ENCODE results near the gene SPO11.

SPO11 gene

DNA sequence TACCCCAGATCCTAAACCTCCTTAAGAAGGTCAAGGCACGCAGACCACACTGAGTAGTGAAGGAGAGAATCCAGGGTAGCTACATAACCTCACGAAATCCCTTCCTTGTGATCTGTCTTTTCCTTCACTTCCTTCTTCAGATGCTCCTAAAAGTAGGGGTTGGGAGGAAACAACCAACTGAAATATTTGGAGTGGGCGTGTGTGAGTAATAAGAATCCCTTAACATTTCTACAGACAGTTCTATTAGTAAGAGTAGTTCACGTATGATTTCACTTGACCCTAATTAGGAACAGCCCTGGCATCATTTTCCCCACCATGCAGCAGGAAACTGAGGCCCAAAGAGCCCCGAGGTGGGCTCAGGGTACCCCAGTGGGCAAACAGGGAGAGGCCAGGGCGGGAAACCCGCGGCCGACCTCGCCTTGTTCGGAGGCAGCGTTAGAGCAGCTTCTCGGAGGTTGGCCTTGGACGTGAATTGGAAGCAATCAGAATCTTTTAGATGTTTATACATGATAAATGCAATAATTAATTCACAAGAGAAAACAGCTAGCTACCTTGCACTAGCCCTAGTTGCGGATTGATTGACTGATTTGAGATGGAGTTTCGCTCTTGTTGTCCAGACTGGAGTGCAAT, 20.6 kb downstream of the SPO11 start:
- TF ChIP-seq MAX (IDR thresholded peaks at IDR 0.05) = no peak
- TF ChIP-seq NFIC (IDR thresholded peaks at IDR 0.05) = no peak
- TF ChIP-seq EGR1 (IDR thresholded peaks at IDR 0.05) = no peak
- TF ChIP-seq, protein P1, sequence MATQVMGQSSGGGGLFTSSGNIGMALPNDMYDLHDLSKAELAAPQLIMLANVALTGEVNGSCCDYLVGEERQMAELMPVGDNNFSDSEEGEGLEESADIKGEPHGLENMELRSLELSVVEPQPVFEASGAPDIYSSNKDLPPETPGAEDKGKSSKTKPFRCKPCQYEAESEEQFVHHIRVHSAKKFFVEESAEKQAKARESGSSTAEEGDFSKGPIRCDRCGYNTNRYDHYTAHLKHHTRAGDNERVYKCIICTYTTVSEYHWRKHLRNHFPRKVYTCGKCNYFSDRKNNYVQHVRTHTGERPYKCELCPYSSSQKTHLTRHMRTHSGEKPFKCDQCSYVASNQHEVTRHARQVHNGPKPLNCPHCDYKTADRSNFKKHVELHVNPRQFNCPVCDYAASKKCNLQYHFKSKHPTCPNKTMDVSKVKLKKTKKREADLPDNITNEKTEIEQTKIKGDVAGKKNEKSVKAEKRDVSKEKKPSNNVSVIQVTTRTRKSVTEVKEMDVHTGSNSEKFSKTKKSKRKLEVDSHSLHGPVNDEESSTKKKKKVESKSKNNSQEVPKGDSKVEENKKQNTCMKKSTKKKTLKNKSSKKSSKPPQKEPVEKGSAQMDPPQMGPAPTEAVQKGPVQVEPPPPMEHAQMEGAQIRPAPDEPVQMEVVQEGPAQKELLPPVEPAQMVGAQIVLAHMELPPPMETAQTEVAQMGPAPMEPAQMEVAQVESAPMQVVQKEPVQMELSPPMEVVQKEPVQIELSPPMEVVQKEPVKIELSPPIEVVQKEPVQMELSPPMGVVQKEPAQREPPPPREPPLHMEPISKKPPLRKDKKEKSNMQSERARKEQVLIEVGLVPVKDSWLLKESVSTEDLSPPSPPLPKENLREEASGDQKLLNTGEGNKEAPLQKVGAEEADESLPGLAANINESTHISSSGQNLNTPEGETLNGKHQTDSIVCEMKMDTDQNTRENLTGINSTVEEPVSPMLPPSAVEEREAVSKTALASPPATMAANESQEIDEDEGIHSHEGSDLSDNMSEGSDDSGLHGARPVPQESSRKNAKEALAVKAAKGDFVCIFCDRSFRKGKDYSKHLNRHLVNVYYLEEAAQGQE (IDR thresholded peaks at IDR 0.05; ENCODE audit: low read depth) = no peak
- no peak for TF ChIP-seq USF1 (IDR thresholded peaks at IDR 0.05)
- TF ChIP-seq EP300 (IDR thresholded peaks at IDR 0.05; ENCODE audit: borderline replicate concordance) = no peak
- no peak for TF ChIP-seq CREB1 (IDR thresholded peaks at IDR 0.05; ENCODE audit: low read depth)
- no peak for TF ChIP-seq ZBTB7A (IDR thresholded peaks at IDR 0.05; ENCODE audit: low read depth)
- TF ChIP-seq FOXM1 (IDR thresholded peaks at IDR 0.05; ENCODE audit: borderline replicate concordance, low read depth) = no peak

DNA sequence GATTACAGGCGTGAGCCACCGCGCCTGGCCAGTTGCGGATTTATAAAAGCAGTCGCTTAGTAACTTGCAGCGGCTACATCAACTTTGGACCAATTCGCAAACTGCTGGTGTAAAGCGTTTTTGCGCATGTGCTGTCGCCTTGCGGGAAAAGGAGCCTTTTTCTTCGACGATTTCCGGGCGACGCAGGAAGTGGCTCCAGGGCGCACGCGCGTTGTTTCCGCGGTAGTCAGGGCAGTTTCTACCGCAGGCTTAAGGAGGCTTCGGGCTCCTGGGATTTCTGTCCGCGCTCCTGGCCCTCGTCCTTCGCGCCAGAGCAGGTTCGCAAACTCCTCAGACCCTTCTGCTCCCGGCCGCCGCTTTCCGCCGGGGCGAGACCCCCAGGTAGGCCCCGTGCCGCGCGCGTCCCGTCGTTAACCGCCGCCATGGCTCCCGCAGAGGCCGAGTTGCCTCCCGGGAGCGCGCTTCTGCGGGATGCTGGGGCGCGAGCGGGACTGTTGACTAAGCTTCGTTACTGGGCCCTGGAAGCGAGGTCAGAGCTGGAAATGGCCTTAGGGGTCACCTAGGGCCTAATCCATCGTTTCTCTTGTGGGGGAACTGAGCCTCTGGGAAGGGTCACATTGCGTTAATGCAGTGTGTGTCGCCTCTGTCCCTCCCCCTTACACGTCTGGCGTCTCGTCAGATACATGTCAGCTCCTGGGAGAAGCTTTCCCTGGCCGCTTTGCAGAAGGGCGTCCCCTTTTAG, 21.6 kb downstream of the SPO11 start, which contains the start of gene RAE1:
Gene RAE1 (plus strand): TSS at position 214 of the 742 bp plus-strand sequence. CDS start 2,784 bp downstream, outside the sequence.
- peak; percentile 74 for TF ChIP-seq TAF1 (IDR thresholded peaks at IDR 0.05; ENCODE audit: low read depth)
- no peak; the same call in 1 of the 2 replicates for TF ChIP-seq NFIC (IDR thresholded peaks at IDR 0.05)
- no peak for TF ChIP-seq EGR1 (IDR thresholded peaks at IDR 0.05)
- peak; percentile 77 for TF ChIP-seq YY1 (IDR thresholded peaks at IDR 0.05; ENCODE audit: low read depth)
- TF ChIP-seq CEBPB (IDR thresholded peaks at IDR 0.05) = no peak
- TF ChIP-seq, protein P1 (IDR thresholded peaks at IDR 0.05; ENCODE audit: low read depth) = no peak
- TF ChIP-seq MAX (IDR thresholded peaks at IDR 0.05) = peak; percentile 89
- TF ChIP-seq FOXM1 (IDR thresholded peaks at IDR 0.05; ENCODE audit: borderline replicate concordance, low read depth) = no peak
- no peak for TF ChIP-seq RAD21 (IDR thresholded peaks at IDR 0.05; ENCODE audit: low read depth)
- TF ChIP-seq CREB1 (IDR thresholded peaks at IDR 0.05; ENCODE audit: low read depth) = no peak
- no peak for TF ChIP-seq TCF12 (IDR thresholded peaks at IDR 0.05; ENCODE audit: low read depth)

- TF ChIP-seq EP300 (IDR thresholded peaks at IDR 0.05; ENCODE audit: borderline replicate concordance) (no peak), CEBPB (IDR thresholded peaks at IDR 0.05) (no peak), USF1 (IDR thresholded peaks at IDR 0.05) (no peak), FOXM1 (IDR thresholded peaks at IDR 0.05; ENCODE audit: borderline replicate concordance, low read depth) (no peak), ZBTB7A (IDR thresholded peaks at IDR 0.05; ENCODE audit: low read depth) (no peak), TCF12 (IDR thresholded peaks at IDR 0.05; ENCODE audit: low read depth) (no peak), YY1 (IDR thresholded peaks at IDR 0.05; ENCODE audit: low read depth) (no peak), TEAD4 (IDR thresholded peaks at IDR 0.05) (no peak), TAF1 (IDR thresholded peaks at IDR 0.05; ENCODE audit: low read depth) (no peak), RAD21 (IDR thresholded peaks at IDR 0.05; ENCODE audit: low read depth) (no peak), MAX (IDR thresholded peaks at IDR 0.05) (no peak), NFIC (IDR thresholded peaks at IDR 0.05) (no peak), EGR1 (IDR thresholded peaks at IDR 0.05) (no peak), CREB1 (IDR thresholded peaks at IDR 0.05; ENCODE audit: low read depth) (no peak)
- TF ChIP-seq, protein P1 (IDR thresholded peaks at IDR 0.05; ENCODE audit: low read depth) = no peak
Observed at GRCh38 chr20:57352305-57352704, 22.7 kb downstream of the SPO11 start.

All from Ishikawa (cell line).